Progenitor cell of endocrine pancreas (in vitro differentiated cells): ENCODE data around the gene MPRIP. TPM values are rescaled to one million over a fixed set of nuclear protein-coding genes. Genes with fewer than 3 reads are reported as not detected.

Experiments used
- DNase-seq: peaks from one replicate; pipeline ENCODE4 v3.0.0; 2021; ENCODE audit warnings: low spot score; ENCODE audit not compliant: unreplicated experiment
- H3K27ac Mint-ChIP-seq: 2 replicates; pipeline ENCODE4 v1.8.0; 2021; ENCODE audit warnings: mild to moderate bottlenecking, moderate library complexity, mixed read lengths
- H3K27me3 Mint-ChIP-seq: 2 replicates; pipeline ENCODE4 v1.8.0; 2021; ENCODE audit warnings: mixed read lengths
- H3K36me3 Mint-ChIP-seq: 2 replicates; pipeline ENCODE4 v1.8.0; 2022; ENCODE audit warnings: mixed read lengths; ENCODE audit not compliant: insufficient read depth
- H3K4me1 Mint-ChIP-seq: 2 replicates; pipeline ENCODE4 v1.8.0; 2021; ENCODE audit warnings: low read depth, mixed read lengths
- H3K4me3 Mint-ChIP-seq: 2 replicates; pipeline ENCODE4 v1.8.0; 2021; ENCODE audit warnings: low read depth, mild to moderate bottlenecking, moderate library complexity, mixed read lengths
- H3K9me3 Mint-ChIP-seq: 2 replicates; pipeline ENCODE4 v1.8.0; 2021; ENCODE audit warnings: low read depth, mixed read lengths
- total RNA-seq: library from RNA; stranded (reverse); gene quantifications from 2 replicates; pipeline ENCODE4 v1.2.1, GENCODE V29; 2021
- TF ChIP-seq, protein P1 (sequence below): fragments of 200-600 bp; sonication (generic); IDR thresholded peaks from one replicate; pipeline ENCODE4 v1.5.0; 2021; ENCODE audit warnings: antibody characterized with exemption, mild to moderate bottlenecking; ENCODE audit not compliant: unreplicated experiment

Gene MPRIP
- total RNA-seq, 1 donor from 2014 or later, result 195 TPM

DNA sequence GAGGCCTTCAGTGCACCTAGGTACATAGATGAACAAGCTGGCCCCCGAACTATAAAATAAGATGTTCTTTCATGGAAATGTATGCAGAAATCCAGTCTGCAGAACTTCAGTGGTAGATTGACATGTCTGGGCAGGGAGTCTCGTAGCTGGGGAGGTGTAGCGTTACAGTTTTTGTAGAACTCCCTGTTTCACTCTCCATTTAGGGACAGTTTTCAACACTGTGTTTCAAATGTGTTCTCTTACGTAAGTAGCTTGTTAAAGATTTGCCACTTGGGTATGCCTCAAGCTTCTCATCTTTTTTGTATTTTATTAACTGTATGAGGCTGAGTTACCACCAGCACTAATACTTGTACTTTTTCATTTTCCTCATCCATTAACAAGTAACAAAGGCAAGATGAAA is 117.3 kb downstream of the MPRIP start:
- H3K4me3 Mint-ChIP-seq, result no peak overlapping the region
- TF ChIP-seq, protein P1, sequence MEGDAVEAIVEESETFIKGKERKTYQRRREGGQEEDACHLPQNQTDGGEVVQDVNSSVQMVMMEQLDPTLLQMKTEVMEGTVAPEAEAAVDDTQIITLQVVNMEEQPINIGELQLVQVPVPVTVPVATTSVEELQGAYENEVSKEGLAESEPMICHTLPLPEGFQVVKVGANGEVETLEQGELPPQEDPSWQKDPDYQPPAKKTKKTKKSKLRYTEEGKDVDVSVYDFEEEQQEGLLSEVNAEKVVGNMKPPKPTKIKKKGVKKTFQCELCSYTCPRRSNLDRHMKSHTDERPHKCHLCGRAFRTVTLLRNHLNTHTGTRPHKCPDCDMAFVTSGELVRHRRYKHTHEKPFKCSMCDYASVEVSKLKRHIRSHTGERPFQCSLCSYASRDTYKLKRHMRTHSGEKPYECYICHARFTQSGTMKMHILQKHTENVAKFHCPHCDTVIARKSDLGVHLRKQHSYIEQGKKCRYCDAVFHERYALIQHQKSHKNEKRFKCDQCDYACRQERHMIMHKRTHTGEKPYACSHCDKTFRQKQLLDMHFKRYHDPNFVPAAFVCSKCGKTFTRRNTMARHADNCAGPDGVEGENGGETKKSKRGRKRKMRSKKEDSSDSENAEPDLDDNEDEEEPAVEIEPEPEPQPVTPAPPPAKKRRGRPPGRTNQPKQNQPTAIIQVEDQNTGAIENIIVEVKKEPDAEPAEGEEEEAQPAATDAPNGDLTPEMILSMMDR, result no peak
- H3K36me3 Mint-ChIP-seq, result peaks cover 2% of the 10 kb centered on the region
- H3K27ac Mint-ChIP-seq, result no peak overlapping the region
- no peaks in the 10 kb centered on the region for H3K4me1 Mint-ChIP-seq
- H3K27me3 Mint-ChIP-seq, result no peaks in the 10 kb centered on the region
- no peaks in the 10 kb centered on the region for H3K9me3 Mint-ChIP-seq
- no peak for DNase-seq

DNA sequence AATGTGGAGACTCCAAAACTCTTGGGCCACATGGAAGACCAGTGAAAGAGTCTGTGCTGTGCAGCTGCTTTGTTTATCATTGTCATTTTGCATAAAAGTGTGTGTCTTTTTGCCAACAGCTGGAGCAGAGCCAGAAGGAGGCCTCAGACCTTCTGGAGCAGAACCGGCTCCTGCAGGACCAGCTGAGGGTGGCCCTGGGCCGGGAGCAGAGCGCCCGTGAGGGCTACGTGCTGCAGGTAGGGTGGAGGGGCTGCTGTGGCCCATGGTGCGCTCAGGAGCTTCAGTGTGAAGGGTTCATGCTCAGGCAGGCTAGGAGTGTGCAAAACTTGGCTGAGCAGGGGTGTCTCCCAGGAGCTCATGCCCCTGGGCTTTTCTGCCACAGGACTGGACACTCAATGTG is 118.9 kb downstream of the MPRIP start:
- no peak for DNase-seq
- H3K36me3 Mint-ChIP-seq, result peaks cover 5% of the 10 kb centered on the region
- no peaks in the 10 kb centered on the region for H3K9me3 Mint-ChIP-seq
- no peak overlapping the region for H3K4me3 Mint-ChIP-seq
- H3K4me1 Mint-ChIP-seq, result no peaks in the 10 kb centered on the region
- TF ChIP-seq, protein P1, result no peak
- H3K27ac Mint-ChIP-seq, result no peak overlapping the region
- no peaks in the 10 kb centered on the region for H3K27me3 Mint-ChIP-seq

DNA sequence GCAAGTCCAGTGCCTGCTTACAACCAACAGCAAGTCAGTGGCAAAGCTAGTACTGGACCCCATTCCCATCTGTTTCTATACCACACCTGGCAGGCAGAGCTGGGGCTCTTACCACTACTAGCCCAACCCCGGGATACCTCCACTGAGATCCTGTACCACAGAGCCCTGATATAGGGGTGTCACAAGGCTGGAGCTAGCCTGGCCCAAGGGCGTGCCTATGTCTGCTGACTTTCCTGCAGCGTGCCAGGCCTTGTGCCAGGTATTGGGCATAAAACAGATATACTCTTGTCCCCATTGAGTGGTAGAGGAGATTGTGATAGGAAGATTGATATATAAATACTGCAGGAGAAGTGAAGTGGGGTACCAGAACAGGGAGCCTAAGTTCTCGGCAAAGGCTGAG is 119.5 kb downstream of the MPRIP start:
- no peak overlapping the region for H3K27ac Mint-ChIP-seq
- H3K36me3 Mint-ChIP-seq, result peaks cover 5% of the 10 kb centered on the region
- no peaks in the 10 kb centered on the region for H3K27me3 Mint-ChIP-seq
- TF ChIP-seq, protein P1, result no peak
- H3K9me3 Mint-ChIP-seq, result no peaks in the 10 kb centered on the region
- DNase-seq, result no peak
- no peak overlapping the region for H3K4me3 Mint-ChIP-seq
- H3K4me1 Mint-ChIP-seq, result no peaks in the 10 kb centered on the region

DNA sequence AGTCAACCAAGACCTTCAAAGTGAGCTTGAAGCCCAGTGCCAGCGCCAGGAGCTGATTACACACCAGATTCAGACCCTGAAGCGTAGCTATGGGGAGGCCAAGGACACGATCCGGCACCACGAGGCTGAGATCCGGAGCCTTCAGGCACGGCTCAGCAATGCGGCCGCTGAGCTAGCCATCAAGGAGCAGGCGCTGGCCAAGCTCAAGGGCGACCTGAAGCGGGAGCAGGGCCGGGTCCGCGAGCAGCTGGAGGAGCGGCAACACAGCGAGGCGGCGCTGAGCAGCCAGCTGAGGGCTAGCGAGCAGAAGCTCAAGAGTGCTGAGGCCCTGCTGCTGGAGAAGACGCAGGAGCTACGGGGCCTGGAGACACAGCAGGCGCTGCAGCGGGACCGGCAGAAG is 121.9 kb downstream of the MPRIP start:
- H3K9me3 Mint-ChIP-seq, result no peaks in the 10 kb centered on the region
- no peaks in the 10 kb centered on the region for H3K27me3 Mint-ChIP-seq
- peaks cover 8% of the 10 kb centered on the region for H3K36me3 Mint-ChIP-seq
- no peak overlapping the region for H3K27ac Mint-ChIP-seq
- DNase-seq, result no peak
- no peaks in the 10 kb centered on the region for H3K4me1 Mint-ChIP-seq
- TF ChIP-seq, protein P1, result no peak
- H3K4me3 Mint-ChIP-seq, result no peak overlapping the region

DNA sequence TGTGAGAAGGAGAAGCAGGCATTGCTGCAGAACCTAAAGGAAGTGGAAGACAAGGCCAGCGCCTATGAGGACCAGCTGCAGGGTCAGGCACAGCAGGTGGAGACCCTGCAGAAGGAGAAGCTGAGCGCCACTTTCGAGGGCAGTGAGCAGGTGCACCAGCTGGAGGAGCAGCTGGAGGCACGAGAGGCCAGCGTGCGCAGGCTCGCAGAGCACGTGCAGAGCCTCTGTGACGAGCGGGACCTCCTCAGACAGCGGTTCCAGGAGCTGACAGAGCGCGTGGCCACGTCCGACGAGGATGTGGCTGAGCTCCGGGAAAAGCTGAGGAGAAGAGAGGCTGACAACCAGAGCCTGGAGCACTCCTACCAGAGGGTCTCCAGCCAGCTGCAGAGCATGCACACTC is 122.4 kb downstream of the MPRIP start:
- TF ChIP-seq, protein P1, result no peak
- H3K27me3 Mint-ChIP-seq, result no peaks in the 10 kb centered on the region
- H3K4me1 Mint-ChIP-seq, result no peaks in the 10 kb centered on the region
- no peak overlapping the region for H3K4me3 Mint-ChIP-seq
- DNase-seq, result no peak
- H3K9me3 Mint-ChIP-seq, result no peaks in the 10 kb centered on the region
- H3K36me3 Mint-ChIP-seq, result peaks cover 9% of the 10 kb centered on the region
- H3K27ac Mint-ChIP-seq, result no peak overlapping the region
